Panc1 (cell line): Measurements from ENCODE around the gene TLE4. TPM values are rescaled to one million over a fixed set of nuclear protein-coding genes. Genes with fewer than 3 reads are reported as not detected.

ENCODE experiments used
- ATAC-seq: fragments of 200-7000 bp; cut with Tn5 transposase; 2 replicates; pipeline ENCODE4 v1.9.1; 2020; ENCODE audit warnings: mild to moderate bottlenecking, moderate library complexity
- BruUV-seq: library from RNA; stranded (reverse); fragments of 400-500 nt; replicated peaks from 2 replicates; lab custom pipeline; 2021; lab: Mats Ljungman, UMichigan
- CTCF ChIA-PET: fragments of 300-600 bp; sonication (Branson Sonifier 250); formaldehyde crosslinking; loops from one replicate; lab custom pipeline; 2022; ENCODE audit warnings: antibody characterized with exemption; lab: Charles Lee
- POLR2A ChIA-PET: fragments of 300-600 bp; sonication (Branson Sonifier 250); formaldehyde crosslinking; loops from one replicate; lab custom pipeline; 2022; ENCODE audit warnings: antibody characterized with exemption; lab: Charles Lee
- DNase-seq: peaks from one replicate; pipeline ENCODE4 v3.0.0-alpha.2; 2010; ENCODE audit warnings: low read depth, low spot score
- H3K27ac ChIP-seq: 2 replicates; pipeline ENCODE4 v1.5.1; 2011; ENCODE audit warnings: mild to moderate bottlenecking, low read length, inconsistent platforms
- H3K27me3 ChIP-seq: fragments of 200-500 bp; sonication (Bioruptor generic); 2 replicates; pipeline ENCODE4 v1.6.0; 2014; ENCODE audit warnings: low read length, inconsistent platforms; ENCODE audit not compliant: control insufficient read depth, insufficient read depth
- H3K36me3 ChIP-seq: fragments of 200-500 bp; sonication (Bioruptor generic); 2 replicates; pipeline ENCODE4 v1.5.1; 2014; ENCODE audit warnings: inconsistent platforms, mild to moderate bottlenecking, low read length, moderate library complexity; ENCODE audit not compliant: control insufficient read depth, insufficient read depth
- H3K4me1 ChIP-seq: 2 replicates; pipeline ENCODE4 v1.5.1; 2011; ENCODE audit warnings: inconsistent platforms, mild to moderate bottlenecking, low read length, moderate library complexity; ENCODE audit not compliant: control insufficient read depth, insufficient read depth
- H3K4me3 ChIP-seq, 2 experiments: 2 replicates each; pipeline ENCODE4 v1.5.1; 2011 to 2012; ENCODE audit warnings: low read depth in 2 of 2, low read length in 2 of 2, mild to moderate bottlenecking in 2 of 2, inconsistent platforms in 1 of 2, moderate library complexity in 1 of 2
- H3K9me3 ChIP-seq: fragments of 200-500 bp; sonication (Bioruptor generic); 2 replicates; pipeline ENCODE4 v1.5.1; 2014; ENCODE audit warnings: low read depth, mild to moderate bottlenecking, inconsistent platforms, low read length, moderate library complexity; ENCODE audit not compliant: control insufficient read depth, insufficient read depth
- CTCF ChIP-seq: fragments of 450-650 bp; IDR thresholded peaks from 2 replicates; pipeline ENCODE4 v1.5.1; 2017; ENCODE audit warnings: mild to moderate bottlenecking
- POLR2AphosphoS5 ChIP-seq: IDR thresholded peaks from 2 replicates; pipeline ENCODE4 v1.6.1; 2012; ENCODE audit warnings: mild to moderate bottlenecking, low read depth, low read length, moderate library complexity
- REST ChIP-seq, 2 experiments: IDR thresholded peaks; 2 replicates each; pipeline ENCODE4 v1.6.1; 2011 to 2012; ENCODE audit warnings: low read depth in 2 of 2, control low read depth in 1 of 2, low read length in 1 of 2, mild to moderate bottlenecking in 1 of 2, moderate library complexity in 1 of 2; ENCODE audit not compliant: insufficient read depth in 1 of 2
- SIN3A ChIP-seq: IDR thresholded peaks from 2 replicates; pipeline ENCODE4 v1.6.1; 2012; ENCODE audit warnings: low read depth, mild to moderate bottlenecking, low read length, moderate library complexity, borderline replicate concordance; ENCODE audit not compliant: insufficient read depth
- TCF7L2 ChIP-seq: IDR thresholded peaks from 2 replicates; pipeline ENCODE4 v1.6.1; 2011; ENCODE audit warnings: mild to moderate bottlenecking, low read depth, low read length, inconsistent platforms
- in situ Hi-C: cut with HindIII; loops from 2 replicates; pipeline ENCODE4 v1.10.0; 2016; ENCODE audit warnings: low sequenced_read_pairs, low pct_unique_long_range_greater_than_20kb
- intact Hi-C: fragments of 100-400 bp; cut with micrococcal nuclease; formaldehyde crosslinking; loops from one replicate; pipeline ENCODE4 v1.10.0; 2022; ENCODE audit not compliant: unreplicated experiment
- total RNA-seq: library from RNA; stranded (reverse); gene quantifications from one replicate; pipeline ENCODE4 v1.2.1, GENCODE V29; 2021; ENCODE audit not compliant: unreplicated experiment

TLE4 gene
- total RNA-seq, 1 experiment from 2014 or later = 8.7 TPM

- Histone ChIP-seq H3K4me3 (no peak overlapping the region), H3K36me3 (no peaks in the 10 kb centered on the region), H3K27ac (no peak overlapping the region), H3K9me3 (no peaks in the 10 kb centered on the region), H3K4me1 (no peaks in the 10 kb centered on the region), H3K27me3 (no peaks in the 10 kb centered on the region)
- intact Hi-C loops (no loop called here), in situ Hi-C loops (no loop called here)
- POLR2A ChIA-PET = no interaction called here
- no peak for DNase-seq
- no TSS peak for BruUV-seq
- TF ChIP-seq TCF7L2 (no peak), CTCF (no peak), POLR2AphosphoS5 (no peak), REST (IDR thresholded peaks at IDR 0.05; ENCODE audit: insufficient read depth in 1 of 2, low read depth in 2 of 2, low read length in 1 of 2) (no peak), SIN3A (no peak)
- ATAC-seq = no peak
- CTCF ChIA-PET = no interaction called here
Measured at GRCh38 chr9:79682076-79682736, 110.4 kb downstream of the TLE4 start.

- Histone ChIP-seq H3K27ac (no peak overlapping the region), H3K27me3 (no peaks in the 10 kb centered on the region), H3K4me3 (no peak overlapping the region), H3K36me3 (no peaks in the 10 kb centered on the region), H3K4me1 (no peaks in the 10 kb centered on the region), H3K9me3 (no peaks in the 10 kb centered on the region)
- CTCF ChIA-PET = no interaction called here
- no TSS peak for BruUV-seq
- no peak for DNase-seq
- in situ Hi-C loops (no loop called here), intact Hi-C loops (no loop called here)
- ATAC-seq = no peak
- POLR2A ChIA-PET = no interaction called here
- TF ChIP-seq POLR2AphosphoS5 = no peak
- no peak for TF ChIP-seq SIN3A
- no peak for TF ChIP-seq CTCF
- TF ChIP-seq TCF7L2 = no peak
- no peak for TF ChIP-seq REST (IDR thresholded peaks at IDR 0.05; ENCODE audit: insufficient read depth in 1 of 2, low read depth in 2 of 2, low read length in 1 of 2)
Measured at GRCh38 chr9:79684059-79684458, 112.3 kb downstream of the TLE4 start.
